ENCODE results near the gene SYNPR.
A peak's percentile ranks its signal among the peaks of the same experiment; 100 is the strongest.

The SYNPR gene

DNA sequence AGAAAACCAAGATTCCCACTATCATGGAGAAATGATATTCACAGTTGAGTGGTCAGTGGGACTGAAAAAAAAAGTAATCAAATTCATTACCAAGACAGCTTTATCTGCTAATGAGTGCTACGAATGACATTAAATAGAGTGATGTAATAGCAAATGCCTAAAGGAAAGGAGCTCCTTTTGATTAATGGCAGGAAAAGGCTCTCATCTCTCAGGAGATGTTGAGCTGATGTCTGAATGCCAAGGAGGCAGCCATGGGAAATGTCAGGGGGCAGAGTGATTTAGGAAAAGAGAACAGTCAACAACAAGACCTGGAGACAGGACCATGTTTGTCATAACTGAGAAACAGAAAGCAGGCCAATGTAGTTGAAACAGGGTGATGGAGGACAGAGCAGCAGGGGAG, 277.7 kb downstream of the SYNPR start:
- TF ChIP-seq, protein P1, sequence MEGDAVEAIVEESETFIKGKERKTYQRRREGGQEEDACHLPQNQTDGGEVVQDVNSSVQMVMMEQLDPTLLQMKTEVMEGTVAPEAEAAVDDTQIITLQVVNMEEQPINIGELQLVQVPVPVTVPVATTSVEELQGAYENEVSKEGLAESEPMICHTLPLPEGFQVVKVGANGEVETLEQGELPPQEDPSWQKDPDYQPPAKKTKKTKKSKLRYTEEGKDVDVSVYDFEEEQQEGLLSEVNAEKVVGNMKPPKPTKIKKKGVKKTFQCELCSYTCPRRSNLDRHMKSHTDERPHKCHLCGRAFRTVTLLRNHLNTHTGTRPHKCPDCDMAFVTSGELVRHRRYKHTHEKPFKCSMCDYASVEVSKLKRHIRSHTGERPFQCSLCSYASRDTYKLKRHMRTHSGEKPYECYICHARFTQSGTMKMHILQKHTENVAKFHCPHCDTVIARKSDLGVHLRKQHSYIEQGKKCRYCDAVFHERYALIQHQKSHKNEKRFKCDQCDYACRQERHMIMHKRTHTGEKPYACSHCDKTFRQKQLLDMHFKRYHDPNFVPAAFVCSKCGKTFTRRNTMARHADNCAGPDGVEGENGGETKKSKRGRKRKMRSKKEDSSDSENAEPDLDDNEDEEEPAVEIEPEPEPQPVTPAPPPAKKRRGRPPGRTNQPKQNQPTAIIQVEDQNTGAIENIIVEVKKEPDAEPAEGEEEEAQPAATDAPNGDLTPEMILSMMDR (IDR thresholded peaks at IDR 0.05; ENCODE audit: insufficient read depth, low read length, poor library complexity, severe bottlenecking) = no peak
- Histone ChIP-seq H3K4me3 (replicated peaks; ENCODE audit: low read depth, low read length) (no peak overlapping the region), H3K36me3 (ENCODE audit: control insufficient read depth, insufficient read depth, low read length) (no peaks in the 10 kb centered on the region), H3K27me3 (replicated peaks; ENCODE audit: control insufficient read depth, insufficient read depth, low read length) (no peaks in the 10 kb centered on the region)
- no peak for DNase-seq (ENCODE audit: extremely low read depth, insufficient read length)

DNA sequence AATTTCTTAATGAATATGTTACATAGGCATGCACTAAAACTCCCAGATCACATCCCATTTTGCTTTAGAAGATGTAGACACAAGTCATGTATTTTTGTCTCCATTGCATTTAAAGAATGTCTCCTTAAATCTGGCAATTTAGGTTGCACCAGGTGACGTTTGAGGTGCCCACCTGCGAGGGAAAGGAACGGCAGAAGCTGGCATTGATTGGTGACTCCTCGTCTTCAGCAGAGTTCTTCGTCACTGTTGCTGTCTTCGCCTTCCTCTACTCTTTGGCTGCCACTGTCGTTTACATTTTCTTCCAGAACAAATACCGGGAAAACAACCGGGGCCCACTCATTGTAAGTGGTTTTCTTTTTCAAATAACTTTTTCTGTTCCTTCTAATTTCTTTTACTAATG, 278.3 kb downstream of the SYNPR start:
- TF ChIP-seq, protein P1 (IDR thresholded peaks at IDR 0.05; ENCODE audit: insufficient read depth, low read length, poor library complexity, severe bottlenecking) = no peak
- no peaks in the 10 kb centered on the region for H3K27me3 ChIP-seq (replicated peaks; ENCODE audit: control insufficient read depth, insufficient read depth, low read length)
- no peak overlapping the region for H3K4me3 ChIP-seq (replicated peaks; ENCODE audit: low read depth, low read length)
- no peak for DNase-seq (ENCODE audit: extremely low read depth, insufficient read length)
- no peaks in the 10 kb centered on the region for H3K36me3 ChIP-seq (ENCODE audit: control insufficient read depth, insufficient read depth, low read length)

DNA sequence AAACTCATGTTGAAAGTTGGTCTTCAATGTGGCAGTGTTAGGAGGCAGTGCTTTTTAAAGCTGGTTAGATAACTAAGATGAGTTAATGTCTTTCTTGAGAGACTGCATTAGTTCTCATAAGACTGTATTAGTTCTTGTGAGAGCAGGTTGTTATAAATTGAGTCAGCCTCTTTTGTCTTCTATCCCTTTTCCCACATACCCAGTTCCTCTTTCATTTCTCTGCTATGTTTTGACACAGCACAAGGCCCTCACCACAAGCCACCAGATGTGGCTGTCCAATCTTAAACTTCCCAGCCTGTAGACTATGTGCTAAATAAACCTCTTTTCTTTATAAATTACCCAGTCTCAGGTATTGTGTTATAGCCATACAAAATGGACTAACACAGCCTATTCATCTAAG, 279.8 kb downstream of the SYNPR start:
- H3K27me3 ChIP-seq (replicated peaks; ENCODE audit: control insufficient read depth, insufficient read depth, low read length) = no peaks in the 10 kb centered on the region
- H3K36me3 ChIP-seq (ENCODE audit: control insufficient read depth, insufficient read depth, low read length) = no peaks in the 10 kb centered on the region
- H3K4me3 ChIP-seq (replicated peaks; ENCODE audit: low read depth, low read length) = no peak overlapping the region
- TF ChIP-seq, protein P1 (IDR thresholded peaks at IDR 0.05; ENCODE audit: insufficient read depth, low read length, poor library complexity, severe bottlenecking) = no peak
- DNase-seq (ENCODE audit: extremely low read depth, insufficient read length) = peak; percentile 33

DNA sequence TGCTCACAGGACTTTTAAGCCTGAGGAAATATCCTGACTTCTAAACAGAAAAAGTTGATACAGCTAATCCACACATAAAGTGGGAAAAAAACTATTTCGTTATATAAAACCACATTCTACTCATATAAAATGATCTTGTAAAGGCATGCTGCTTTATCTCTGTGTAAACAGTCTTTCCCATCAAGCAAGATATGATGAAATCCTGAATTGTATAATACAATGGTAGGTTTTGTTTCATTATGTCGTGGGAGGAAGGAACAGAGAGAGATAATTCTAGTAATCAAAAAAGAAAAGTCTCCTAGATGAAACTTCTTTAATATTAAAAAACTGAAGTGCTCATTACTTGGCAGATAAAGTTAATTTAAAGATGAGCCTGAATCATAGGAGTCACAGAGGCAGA, 281.8 kb downstream of the SYNPR start:
- no peak for DNase-seq (ENCODE audit: extremely low read depth, insufficient read length)
- H3K4me3 ChIP-seq (replicated peaks; ENCODE audit: low read depth, low read length) = no peak overlapping the region
- TF ChIP-seq, protein P1 (IDR thresholded peaks at IDR 0.05; ENCODE audit: insufficient read depth, low read length, poor library complexity, severe bottlenecking) = no peak
- H3K36me3 ChIP-seq (ENCODE audit: control insufficient read depth, insufficient read depth, low read length) = no peaks in the 10 kb centered on the region
- H3K27me3 ChIP-seq (replicated peaks; ENCODE audit: control insufficient read depth, insufficient read depth, low read length) = no peaks in the 10 kb centered on the region

DNA sequence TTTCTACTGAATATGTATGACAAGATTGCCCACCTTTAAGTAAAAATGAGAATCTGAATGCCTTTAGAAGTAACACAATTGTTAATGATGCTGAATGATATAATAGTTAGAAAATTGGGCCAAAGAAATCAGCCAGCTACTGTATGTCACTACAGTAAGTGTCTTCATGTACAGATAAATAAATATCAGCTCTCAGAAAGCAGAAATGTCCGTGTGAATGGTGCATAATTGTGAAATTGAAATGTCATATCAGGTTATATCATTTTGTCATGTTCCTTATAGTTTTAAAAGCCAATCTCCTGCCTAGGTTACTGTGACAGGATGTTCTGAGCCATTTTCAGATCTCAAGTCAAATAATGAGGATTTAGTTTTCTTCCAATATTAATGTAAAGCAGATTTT, 283.8 kb downstream of the SYNPR start:
- TF ChIP-seq, protein P1 (IDR thresholded peaks at IDR 0.05; ENCODE audit: insufficient read depth, low read length, poor library complexity, severe bottlenecking) = no peak
- DNase-seq (ENCODE audit: extremely low read depth, insufficient read length) = no peak
- Histone ChIP-seq H3K36me3 (ENCODE audit: control insufficient read depth, insufficient read depth, low read length) (no peaks in the 10 kb centered on the region), H3K4me3 (replicated peaks; ENCODE audit: low read depth, low read length) (no peak overlapping the region), H3K27me3 (replicated peaks; ENCODE audit: control insufficient read depth, insufficient read depth, low read length) (no peaks in the 10 kb centered on the region)

DNA sequence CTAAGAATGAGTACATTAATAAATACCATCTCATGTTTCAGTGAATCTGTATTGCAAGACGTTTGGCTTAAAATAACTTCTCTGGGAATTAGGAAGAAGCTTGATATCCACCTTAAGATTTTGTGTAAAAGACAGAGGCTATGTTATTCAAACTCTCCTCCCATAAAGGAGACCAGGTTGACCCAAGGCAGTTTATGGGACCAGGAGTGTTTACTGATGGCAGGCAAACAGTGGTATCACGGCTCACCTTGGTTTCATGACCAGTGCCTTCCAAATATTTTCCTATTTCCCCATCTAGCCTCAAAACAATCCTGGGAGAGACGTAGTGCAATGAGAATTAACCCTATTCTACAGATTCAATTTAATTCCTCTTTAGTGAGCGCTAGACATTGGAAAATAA, 284.2 kb downstream of the SYNPR start:
- TF ChIP-seq, protein P1 (IDR thresholded peaks at IDR 0.05; ENCODE audit: insufficient read depth, low read length, poor library complexity, severe bottlenecking) = no peak
- no peaks in the 10 kb centered on the region for H3K36me3 ChIP-seq (ENCODE audit: control insufficient read depth, insufficient read depth, low read length)
- DNase-seq (ENCODE audit: extremely low read depth, insufficient read length) = no peak
- no peak overlapping the region for H3K4me3 ChIP-seq (replicated peaks; ENCODE audit: low read depth, low read length)
- H3K27me3 ChIP-seq (replicated peaks; ENCODE audit: control insufficient read depth, insufficient read depth, low read length) = no peaks in the 10 kb centered on the region

Measured in GM06990 (cell line).